Motor neuron (in vitro differentiated cells): Measurements from ENCODE around the gene PAM. TPM values are rescaled to one million over a fixed set of nuclear protein-coding genes. Genes with fewer than 3 reads are reported as not detected.

ENCODE experiments used
- ATAC-seq, 8 experiments: fragments of 200-7000 bp; cut with Tn5 transposase; replicated peaks in 6 of 8; 2 replicates each; pipeline ENCODE4 v1.8.0; 2021; ENCODE audit warnings: mild to moderate bottlenecking in 8 of 8, moderate library complexity in 8 of 8
- H3K27ac ChIP-seq, 2 donors: fragments of 250-450 bp; sonication (Bioruptor Pico); 2 replicates each; pipeline ENCODE4 v1.9.0; 2021; ENCODE audit warnings: antibody characterized with exemption in 2 of 2, mild to moderate bottlenecking in 2 of 2, moderate library complexity in 1 of 2
- H3K4me1 ChIP-seq, 2 donors: fragments of 250-450 bp; sonication (Bioruptor Pico); replicated peaks in 1 of 2; 2 replicates each; pipeline ENCODE4 v1.6.1; 2021; ENCODE audit warnings: antibody characterized with exemption in 2 of 2, mild to moderate bottlenecking in 2 of 2, moderate library complexity in 1 of 2
- H3K4me3 ChIP-seq, 5 donors: fragments of 250-450 bp; sonication (Bioruptor Pico); 2 replicates each; pipeline ENCODE4 v1.9.0; 2021; ENCODE audit warnings: antibody characterized with exemption in 5 of 5, mild to moderate bottlenecking in 5 of 5, moderate library complexity in 4 of 5
- WGBS, 10 experiments: fragments of 450-650 bp; shearing (Covaris generic); methylation state at CpG; one replicate each; pipeline ENCODE4 v1.0.0; 2022; 5-methylcytosine and 5-hydroxymethylcytosine counted together
- in situ Hi-C, 9 experiments: fragments of 400-800 bp; cut with MboI; loops; one replicate each; pipeline ENCODE4 v1.15.0; 2021; ENCODE audit warnings: low sequenced_read_pairs in 9 of 9, low pct_unique_long_range_greater_than_20kb in 2 of 9; ENCODE audit not compliant: unreplicated experiment in 9 of 9
- total RNA-seq, 8 experiments: library from RNA; unstranded; fragments of 300-600 nt; gene quantifications; 2 replicates each; pipeline versions ENCODE4 v1.2.3 to v1.2.4, GENCODE V29; 2022

Gene PAM
- total RNA-seq, 8 experiments from 2014 or later: 49.0 to 439 (median 74.4) TPM

DNA sequence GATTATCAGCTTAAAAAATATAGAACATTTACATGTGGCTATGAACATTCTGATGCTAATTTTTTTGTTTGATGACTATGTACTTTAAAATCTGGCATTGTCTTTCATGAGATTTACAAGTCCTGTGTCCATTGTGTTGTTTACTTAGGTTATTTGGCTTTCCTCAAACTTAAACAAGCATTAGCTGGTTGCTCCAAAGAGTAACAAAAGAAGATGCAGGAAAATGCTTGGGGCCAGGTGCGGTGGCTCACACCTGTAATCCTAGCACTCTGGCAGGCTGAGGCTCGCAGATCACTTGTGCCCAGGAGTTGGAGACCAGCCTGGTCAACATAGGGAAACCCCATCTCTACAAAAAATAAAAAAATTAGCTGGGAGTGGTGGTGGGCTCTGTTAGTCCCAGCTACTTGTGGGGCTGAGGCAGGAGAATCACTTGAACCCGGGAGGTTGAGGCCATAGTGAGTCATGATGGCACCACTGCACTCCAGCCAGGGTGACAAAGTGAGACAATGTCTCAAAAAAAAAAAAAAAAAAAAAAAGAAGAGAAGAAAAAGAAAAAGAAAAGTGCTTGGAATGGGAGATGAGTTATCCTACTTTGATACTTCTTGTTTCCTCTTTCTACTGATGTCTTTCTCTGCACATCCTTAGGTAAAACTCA, 39.7 kb downstream of the PAM start:
- no peak for ATAC-seq
- in situ Hi-C loops: loop anchor here in 1 of 9 experiments (25.0 kb wide), 3 partner anchors 108 to 242 kb away; no protein-coding TSS in a partner anchor
- WGBS, 10 experiments: 11 to 100% (median 82%) methylated on average over 1 to 3 of the region's 3 CpGs; no CpG with 5 or more reads in 2 of the 10 experiments
- peaks cover 18 to 29% of the 10 kb centered on the region in 2 donors for H3K4me1 ChIP-seq
- H3K27ac ChIP-seq: no peak overlapping the region
- no peak overlapping the region for H3K4me3 ChIP-seq

DNA sequence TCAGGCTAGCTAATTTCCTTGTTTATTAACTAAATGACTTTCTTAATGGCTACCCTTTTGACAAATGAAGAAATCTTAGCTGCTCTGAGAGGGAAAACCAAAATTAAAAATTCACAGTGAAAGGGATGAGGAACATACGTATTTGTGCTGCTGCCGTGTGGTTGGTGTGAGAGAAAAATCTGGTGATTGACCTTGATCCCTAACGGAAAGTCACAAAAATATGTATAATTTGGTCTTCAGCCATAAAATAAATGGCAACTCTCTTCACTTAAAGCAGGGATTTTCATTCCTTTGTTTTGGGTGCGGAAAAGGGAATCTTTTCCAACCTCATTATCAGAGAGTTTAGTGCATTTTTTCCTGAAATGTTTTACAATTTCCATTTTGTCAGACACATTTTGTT, 40.4 kb downstream of the PAM start:
- Histone ChIP-seq H3K4me1 (peaks cover 24 to 36% of the 10 kb centered on the region in 2 donors), H3K27ac (no peak overlapping the region), H3K4me3 (no peak overlapping the region)
- ATAC-seq: no peak
- in situ Hi-C loops: loop anchor here in 1 of 9 experiments (25.0 kb wide), 3 partner anchors 108 to 242 kb away; no protein-coding TSS in a partner anchor
- 33 to 100% (median 90%) methylated on average over 1 to 4 of the region's 4 CpGs; no CpG with 5 or more reads in 1 of the 10 experiments for WGBS, 10 experiments

DNA sequence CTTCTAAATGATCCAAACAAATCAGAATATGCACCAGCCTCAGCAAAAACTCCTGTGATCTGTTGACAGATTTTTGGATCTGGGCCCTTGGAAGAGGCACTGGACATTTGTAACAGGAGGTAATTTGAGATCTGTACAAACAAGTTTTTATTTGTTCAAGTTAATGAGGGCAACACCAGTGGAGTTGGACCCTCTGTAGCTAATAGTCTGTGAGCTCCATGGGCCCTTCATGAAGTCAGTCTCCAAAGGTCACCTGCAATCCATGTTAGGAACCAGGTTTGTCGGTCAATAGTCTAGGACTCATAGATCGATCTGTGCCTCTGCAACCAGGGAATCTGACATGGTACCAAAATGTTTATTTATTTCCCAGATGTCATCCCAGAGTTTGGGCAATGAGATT, 40.9 kb downstream of the PAM start:
- ATAC-seq: peak in 1 of 8 experiments; percentile 44
- Histone ChIP-seq H3K4me1 (peaks cover 29 to 41% of the 10 kb centered on the region in 2 donors), H3K4me3 (no peak overlapping the region), H3K27ac (no peak overlapping the region)
- 40 to 100% (median 85%) methylated on average over 1 to 2 of the region's 2 CpGs; no CpG with 5 or more reads in 3 of the 10 experiments for WGBS, 10 experiments
- in situ Hi-C loops: loop anchor here in 1 of 9 experiments (25.0 kb wide), 3 partner anchors 109 to 241 kb away; no protein-coding TSS in a partner anchor

DNA sequence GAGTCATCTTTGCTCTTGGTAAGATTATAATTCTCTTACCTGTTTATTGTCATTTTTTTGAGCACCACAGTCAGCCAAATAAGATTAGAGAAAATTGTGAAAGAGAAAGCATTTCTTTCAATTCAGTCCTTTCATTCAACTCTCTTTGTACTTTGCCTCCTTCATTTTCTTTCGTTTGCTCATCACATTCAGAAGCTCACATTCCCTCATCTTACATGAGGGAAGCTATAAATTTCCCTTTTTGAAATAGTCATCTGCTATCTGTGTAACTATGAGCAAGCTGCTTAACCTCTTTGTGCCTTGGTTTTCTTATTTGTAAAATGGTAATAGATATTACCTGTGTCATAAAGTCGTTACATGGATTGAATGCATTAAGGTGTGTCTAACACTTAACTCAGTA, 41.4 kb downstream of the PAM start:
- in situ Hi-C loops: loop anchor here in 1 of 9 experiments (25.0 kb wide), 3 partner anchors 109 to 241 kb away; no protein-coding TSS in a partner anchor
- Histone ChIP-seq H3K27ac (no peak overlapping the region), H3K4me3 (no peak overlapping the region), H3K4me1 (peaks cover 34 to 46% of the 10 kb centered on the region in 2 donors)
- ATAC-seq: peak in 3 of 8 experiments; percentile 23 to 58 (median 50)
- 60 to 92% (median 74%) methylated on average over 1 to 2 of the region's 2 CpGs for WGBS, 10 experiments

DNA sequence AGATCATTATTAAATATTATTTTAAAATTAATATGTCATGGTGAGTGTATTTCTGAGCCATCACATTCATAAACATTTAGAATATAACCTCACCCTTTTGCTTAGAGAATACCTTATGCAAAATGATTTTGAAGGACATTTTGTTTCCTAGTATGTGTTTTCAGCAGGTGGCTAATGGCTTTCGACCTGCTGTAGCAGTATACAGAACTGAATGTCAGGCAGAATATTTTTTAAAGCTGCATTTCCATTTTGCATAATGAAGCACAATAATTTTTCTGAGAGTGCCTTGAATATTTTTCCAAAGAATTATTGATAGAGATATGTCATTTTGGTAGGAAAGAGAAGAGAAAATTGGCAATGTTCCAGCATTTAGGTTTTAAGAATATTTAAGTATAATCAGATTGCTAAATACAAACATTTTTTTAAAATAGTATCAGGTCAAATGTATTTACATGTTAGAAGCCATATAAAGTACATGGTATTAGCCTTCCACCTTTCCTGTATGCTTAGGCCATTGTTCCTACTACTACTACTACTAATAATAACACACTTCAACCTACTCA, 42.3 kb downstream of the PAM start:
- Histone ChIP-seq H3K27ac (no peak overlapping the region), H3K4me1 (peaks cover 35 to 47% of the 10 kb centered on the region in 2 donors), H3K4me3 (no peak overlapping the region)
- 44 to 100% (median 88%) methylated on average over 1 of the region's 1 CpG; no CpG with 5 or more reads in 1 of the 10 experiments for WGBS, 10 experiments
- ATAC-seq: peak in 1 of 8 experiments; percentile 39
- in situ Hi-C loops: loop anchor here in 1 of 9 experiments (25.0 kb wide), 3 partner anchors 110 to 240 kb away; no protein-coding TSS in a partner anchor

DNA sequence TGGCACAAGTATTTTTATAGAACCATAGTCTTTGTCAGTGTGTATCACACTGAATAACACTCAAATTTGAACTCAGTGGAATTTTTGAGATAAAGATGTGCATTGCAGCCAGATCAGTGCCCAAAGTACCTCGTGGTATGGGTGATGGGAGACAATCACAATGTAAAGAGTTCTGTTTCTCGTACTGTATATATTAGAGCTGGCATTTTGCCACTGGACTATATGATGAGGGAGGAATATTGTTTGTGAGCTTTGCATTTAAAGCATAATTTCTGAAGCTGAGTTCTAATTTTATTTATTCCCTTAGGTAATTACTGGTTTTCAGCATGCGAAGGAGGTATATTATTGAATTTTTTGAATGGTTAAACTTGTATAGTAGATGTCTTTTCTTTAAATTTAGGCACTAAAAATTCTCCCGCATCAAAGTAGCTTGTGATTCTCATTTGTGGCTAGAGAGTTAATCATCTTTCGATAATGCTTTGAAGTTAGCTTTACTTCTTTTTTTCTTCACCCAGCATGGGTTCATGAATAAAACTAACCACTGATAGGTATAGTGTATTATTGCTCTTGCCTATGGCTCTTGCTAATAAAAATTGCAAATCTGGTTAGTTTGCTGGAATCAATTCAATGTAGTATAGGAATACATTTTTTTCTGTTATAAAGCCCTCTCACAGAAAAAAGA, 43.1 kb downstream of the PAM start:
- peaks cover 35 to 47% of the 10 kb centered on the region in 2 donors for H3K4me1 ChIP-seq
- H3K27ac ChIP-seq: no peak overlapping the region
- ATAC-seq: no peak
- WGBS, 10 experiments: 72 to 99% (median 87%) methylated on average over 2 to 5 of the region's 5 CpGs
- no peak overlapping the region for H3K4me3 ChIP-seq
- in situ Hi-C loops: loop anchor here in 1 of 9 experiments (25.0 kb wide), 3 partner anchors 111 to 239 kb away; no protein-coding TSS in a partner anchor

DNA sequence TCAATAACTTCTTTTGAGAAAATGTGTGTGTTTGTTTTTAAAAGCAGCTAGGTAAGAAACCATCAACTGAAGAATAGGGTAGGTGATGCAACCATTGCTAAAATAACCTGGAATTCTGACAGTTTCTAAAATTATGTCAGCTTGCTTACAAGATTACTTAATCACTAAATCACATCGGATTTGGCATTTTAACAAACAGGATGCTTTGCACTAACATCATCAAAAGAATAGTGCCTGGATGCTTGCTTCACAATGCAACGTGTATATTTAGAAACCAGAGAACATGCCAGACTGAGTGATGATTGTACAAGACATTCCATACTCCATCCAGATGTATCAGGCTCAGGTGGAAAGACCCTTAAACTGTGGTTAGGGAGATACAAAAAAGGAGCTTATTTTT, 43.9 kb downstream of the PAM start:
- WGBS, 10 experiments: 5 to 100% (median 50%) methylated on average over 1 to 2 of the region's 2 CpGs; no CpG with 5 or more reads in 1 of the 10 experiments
- no peak overlapping the region for H3K27ac ChIP-seq
- no peak overlapping the region for H3K4me3 ChIP-seq
- H3K4me1 ChIP-seq: peaks cover 35 to 47% of the 10 kb centered on the region in 2 donors
- in situ Hi-C loops: loop anchor here in 1 of 9 experiments (25.0 kb wide), 3 partner anchors 112 to 238 kb away; no protein-coding TSS in a partner anchor
- ATAC-seq: peak in 5 of 8 experiments; percentile 17 to 63 (median 50)

DNA sequence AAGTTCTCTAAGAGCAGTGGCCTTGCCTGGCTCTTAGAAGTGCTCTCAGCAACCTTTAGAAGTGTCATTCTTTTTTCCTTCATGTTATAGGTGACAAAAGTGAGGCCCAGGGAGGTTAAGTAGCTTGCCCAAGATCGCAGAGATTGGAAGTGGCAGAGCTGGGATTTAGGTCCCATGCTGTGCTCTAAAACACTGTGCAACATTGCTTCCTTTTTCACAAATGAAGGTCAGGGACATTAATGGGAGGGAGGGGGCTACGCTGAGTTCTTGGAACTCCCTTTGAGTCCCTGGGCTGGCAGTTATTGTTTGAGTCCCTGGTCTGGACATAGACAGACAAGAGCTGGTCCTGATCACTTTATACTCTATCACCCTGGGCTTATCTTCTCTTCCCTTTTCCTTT, 45.3 kb downstream of the PAM start:
- Histone ChIP-seq H3K4me3 (no peak overlapping the region), H3K27ac (no peak overlapping the region), H3K4me1 (peaks cover 35 to 47% of the 10 kb centered on the region in 2 donors)
- WGBS, 10 experiments: 30 to 100% (median 67%) methylated on average over 1 to 2 of the region's 2 CpGs; no CpG with 5 or more reads in 3 of the 10 experiments
- ATAC-seq: peak in 3 of 8 experiments; percentile 20 to 34 (median 28)
- in situ Hi-C loops: no loop called here

DNA sequence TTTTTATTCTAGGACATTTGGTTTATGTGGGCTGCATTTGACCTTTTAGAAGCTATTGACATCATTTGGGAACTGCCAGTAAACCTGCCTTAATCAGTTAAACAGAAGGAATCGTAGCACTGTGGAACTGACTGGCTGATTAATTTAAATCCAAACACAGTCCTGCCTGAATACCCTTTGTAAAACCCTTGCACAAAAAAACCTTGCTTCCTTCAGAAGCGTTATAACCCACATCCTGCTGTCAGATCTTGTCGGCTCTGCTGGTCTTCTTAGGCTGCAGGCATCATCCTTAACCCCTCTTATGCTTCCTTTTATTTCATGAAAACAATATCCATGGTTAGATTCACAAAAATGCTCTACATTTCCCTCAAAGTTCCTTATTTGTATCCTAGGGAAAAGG, 46.3 kb downstream of the PAM start:
- no peak overlapping the region for H3K4me3 ChIP-seq
- in situ Hi-C loops: no loop called here
- 11 to 100% (median 33%) methylated on average over 1 to 3 of the region's 3 CpGs for WGBS, 10 experiments
- peak in 5 of 8 experiments; percentile 63 to 86 (median 77) for ATAC-seq
- H3K4me1 ChIP-seq: peaks cover 31 to 46% of the 10 kb centered on the region in 2 donors
- H3K27ac ChIP-seq: peak overlapping the region in 1 of 2 donors; percentile 56

DNA sequence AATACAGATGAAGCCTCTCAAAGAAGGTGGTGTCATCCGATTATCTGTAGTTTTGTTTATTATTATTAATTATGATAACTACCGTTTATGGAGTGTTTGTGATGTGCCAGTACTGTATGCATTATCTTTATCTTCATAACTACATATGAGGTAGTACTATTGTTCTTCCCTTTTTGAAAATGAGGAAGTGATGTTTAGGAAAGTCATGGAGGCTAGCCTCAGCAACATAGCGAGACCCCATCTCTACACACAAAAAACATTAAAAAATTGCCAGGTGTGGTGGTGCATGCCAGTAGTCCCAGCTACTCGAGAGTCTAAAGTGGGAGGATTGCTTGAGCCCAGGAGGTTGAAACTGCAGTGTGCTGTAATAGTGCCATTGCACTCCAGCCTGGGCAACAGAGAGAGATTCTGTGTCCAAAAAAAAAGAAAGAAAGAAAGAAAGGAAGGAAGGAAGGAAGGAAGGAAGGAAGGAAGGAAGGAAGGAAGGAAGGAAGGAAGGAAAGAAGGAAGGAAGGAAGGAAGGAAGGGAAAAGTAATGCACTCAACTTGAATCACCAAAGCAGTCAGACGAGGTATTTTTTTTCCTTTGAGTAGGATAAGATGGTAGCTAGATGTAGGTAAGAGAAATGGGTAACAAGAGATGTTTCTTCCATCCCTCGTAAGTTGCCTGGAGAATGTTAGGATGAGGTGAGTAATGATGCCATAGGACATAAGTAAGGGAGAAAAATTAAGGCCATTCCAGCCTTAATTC, 47.8 kb downstream of the PAM start:
- 71 to 100% (median 97%) methylated on average over 1 to 5 of the region's 6 CpGs for WGBS, 10 experiments
- in situ Hi-C loops: no loop called here
- no peak for ATAC-seq
- H3K27ac ChIP-seq: no peak overlapping the region
- peaks cover 29 to 43% of the 10 kb centered on the region in 2 donors for H3K4me1 ChIP-seq
- no peak overlapping the region for H3K4me3 ChIP-seq

DNA sequence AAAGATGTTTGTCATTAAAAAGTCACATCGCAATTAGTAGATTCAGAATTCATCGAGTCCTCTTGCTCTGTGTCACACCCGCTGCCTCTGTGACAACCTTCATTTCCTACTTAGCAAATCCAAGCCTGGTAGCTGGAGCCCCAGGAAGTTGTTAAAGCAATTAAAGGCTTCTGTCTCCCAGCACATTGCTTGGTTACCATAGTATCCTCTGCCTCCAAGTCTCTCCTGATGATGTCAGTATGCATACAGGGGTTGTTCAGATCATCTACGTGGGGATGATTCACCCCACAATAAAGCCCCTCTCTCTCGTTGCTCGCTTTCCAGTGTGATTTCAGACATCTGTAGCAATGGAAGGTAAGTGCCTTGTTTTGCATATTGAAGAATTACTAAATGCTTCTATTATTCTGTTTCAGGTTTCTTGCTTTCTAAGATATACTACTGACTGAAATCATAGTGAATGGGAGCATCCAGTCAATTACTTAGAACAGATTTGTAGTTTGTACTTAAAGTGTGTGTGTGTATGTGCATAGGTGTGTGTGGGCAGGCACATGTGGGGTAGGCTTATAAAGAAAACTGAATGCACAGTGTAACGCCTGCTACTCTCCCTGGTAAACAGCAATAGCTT, 52.9 kb downstream of the PAM start:
- peaks cover 5 to 10% of the 10 kb centered on the region in 2 donors for H3K4me1 ChIP-seq
- in situ Hi-C loops: no loop called here
- H3K27ac ChIP-seq: peak overlapping the region in 1 of 2 donors; percentile 17
- 0 to 100% (median 45%) methylated on average over 1 to 5 of the region's 7 CpGs; no CpG with 5 or more reads in 1 of the 10 experiments for WGBS, 10 experiments
- ATAC-seq: peak; percentile 52 to 99 (median 99)
- peak overlapping the region in 2 of 5 donors; percentile 25 to 32 for H3K4me3 ChIP-seq

DNA sequence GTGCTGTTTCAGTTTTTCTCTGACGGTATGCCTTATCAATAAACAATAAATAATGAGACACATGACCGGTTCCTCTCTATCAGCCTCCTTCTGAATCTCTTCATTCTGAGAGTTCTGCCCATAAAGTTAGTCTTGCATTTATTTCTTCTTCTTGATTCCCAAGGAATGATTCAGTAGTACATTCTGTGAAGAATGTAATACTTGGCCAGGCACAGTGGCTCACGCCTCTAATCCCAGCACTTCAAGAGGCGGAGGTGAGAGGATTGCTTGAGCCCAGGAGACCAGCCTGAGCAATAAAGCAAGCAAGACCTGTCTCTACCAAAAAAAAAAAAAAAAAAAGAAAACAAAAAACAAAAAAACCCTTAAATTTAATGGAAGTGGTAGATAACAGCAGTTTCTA, 53.9 kb downstream of the PAM start:
- ATAC-seq: peak in 1 of 8 experiments; percentile 50
- in situ Hi-C loops: no loop called here
- 52 to 98% (median 86%) methylated on average over 1 to 4 of the region's 4 CpGs for WGBS, 10 experiments
- H3K4me3 ChIP-seq: peak overlapping the region in 2 of 5 donors; percentile 3 to 32
- H3K27ac ChIP-seq: no peak overlapping the region
- H3K4me1 ChIP-seq: peaks cover 5 to 10% of the 10 kb centered on the region in 2 donors
